OCI-M1 (cell line): ENCODE data around the gene KDM4C.
A peak's percentile ranks its signal among the peaks of the same experiment; 100 is the strongest.
"Not testable (repeated sequence)": the region's sequence is repeated elsewhere in the genome, so short reads cannot be mapped to it uniquely, and the experiment has no call there.

Experiments used
- DNase-seq: peaks from one replicate; lab custom pipeline; 2025; lab: John Stamatoyannopoulos, UW

Gene KDM4C

GRCh38 chr9:6807669-6808068 lies 49.9 kb downstream of the KDM4C start:
- DNase-seq = not testable (repeated sequence)

- DNase-seq = no peak
Observed at GRCh38 chr9:6811436-6811835, 53.7 kb downstream of the KDM4C start.

- peak; percentile 82 for DNase-seq
Observed at GRCh38 chr9:6816581-6816980, 58.8 kb downstream of the KDM4C start.

- no peak for DNase-seq
Observed at GRCh38 chr9:6818292-6818922, 60.6 kb downstream of the KDM4C start.

GRCh38 chr9:6819112-6819511 lies 61.3 kb downstream of the KDM4C start:
- no peak for DNase-seq

GRCh38 chr9:6819529-6819928 lies 61.8 kb downstream of the KDM4C start:
- no peak for DNase-seq

GRCh38 chr9:6822696-6823095 lies 64.9 kb downstream of the KDM4C start:
- DNase-seq = no peak

GRCh38 chr9:6827439-6828145 lies 69.8 kb downstream of the KDM4C start:
- peak; percentile 100 for DNase-seq

GRCh38 chr9:6829027-6829426 lies 71.3 kb downstream of the KDM4C start:
- no peak for DNase-seq

GRCh38 chr9:6829536-6829935 lies 71.8 kb downstream of the KDM4C start:
- DNase-seq = peak; percentile 97

- DNase-seq = no peak
Observed at GRCh38 chr9:6833518-6834192, 75.9 kb downstream of the KDM4C start.

- DNase-seq = no peak
Observed at GRCh38 chr9:6834306-6834705, 76.5 kb downstream of the KDM4C start.

GRCh38 chr9:6838158-6838557 lies 80.4 kb downstream of the KDM4C start:
- DNase-seq = no peak

- DNase-seq = no peak
Observed at GRCh38 chr9:6842584-6842947, 84.8 kb downstream of the KDM4C start.

- DNase-seq = no peak
Observed at GRCh38 chr9:6843742-6844141, 86.0 kb downstream of the KDM4C start.

GRCh38 chr9:6844267-6844666 lies 86.5 kb downstream of the KDM4C start:
- no peak for DNase-seq

- DNase-seq = no peak
Observed at GRCh38 chr9:6845128-6845826, 87.5 kb downstream of the KDM4C start.

GRCh38 chr9:6845880-6846279 lies 88.1 kb downstream of the KDM4C start:
- DNase-seq = no peak

GRCh38 chr9:6852243-6852963 lies 94.6 kb downstream of the KDM4C start:
- no peak for DNase-seq

GRCh38 chr9:6855860-6856259 lies 98.1 kb downstream of the KDM4C start:
- no peak for DNase-seq

GRCh38 chr9:6864102-6864501 lies 106.3 kb downstream of the KDM4C start:
- DNase-seq = peak; percentile 90
